Activated naive CD8-positive, alpha-beta T cell treated with anti-CD3 and anti-CD28 coated beads, Interleukin-2, amount 50 U/mL, for 16 hours (primary cell): Measurements from ENCODE around the gene CX3CR1.

ENCODE experiments used
- DNase-seq: peaks from one replicate; pipeline ENCODE4 v3.0.0-alpha.2; 2020; ENCODE audit warnings: low read depth, low spot score

The CX3CR1 gene

DNA sequence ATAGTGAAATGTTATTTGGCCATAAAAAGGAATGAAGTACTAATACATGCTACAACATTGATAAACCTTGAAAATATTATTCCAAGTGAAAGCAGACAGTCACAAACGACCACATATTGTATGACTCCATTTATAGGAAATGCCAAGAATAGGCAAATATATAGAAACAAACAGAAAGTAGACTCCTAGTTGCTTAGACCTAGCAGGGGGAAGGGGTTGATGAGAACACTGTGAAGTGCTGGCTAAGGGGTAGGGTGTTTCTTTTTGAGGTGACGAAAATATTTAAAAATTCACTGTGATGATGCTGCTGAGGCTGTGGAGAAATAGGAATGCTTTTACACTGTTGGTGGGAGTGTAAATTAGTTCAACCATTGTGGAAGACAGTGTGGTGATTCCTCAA, 56.9 kb downstream of the CX3CR1 start:
- DNase-seq, result no peak

- no peak for DNase-seq
Measured at GRCh38 chr3:39222462-39222861, 57.4 kb downstream of the CX3CR1 start.

DNA sequence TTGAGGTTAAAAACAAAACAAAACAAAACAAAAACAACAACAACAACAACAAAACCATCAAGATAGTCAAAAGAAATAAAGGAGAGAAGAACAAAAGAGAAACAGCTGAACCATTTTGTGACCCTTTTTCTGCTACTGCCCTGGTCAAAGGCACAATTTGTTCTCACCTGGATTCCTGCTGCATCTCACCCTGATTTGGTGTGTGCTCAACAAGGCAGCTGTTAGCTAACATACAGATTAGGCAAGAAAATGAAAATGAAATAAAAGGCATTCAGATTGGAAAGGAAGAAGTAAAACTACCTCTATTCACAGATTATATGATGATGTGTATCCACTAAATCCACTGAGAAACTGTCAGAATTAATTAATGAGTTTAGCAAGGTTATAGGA, 58.7 kb downstream of the CX3CR1 start:
- DNase-seq, result no peak

- no peak for DNase-seq
Measured at GRCh38 chr3:39220407-39221140, 59.3 kb downstream of the CX3CR1 start.

DNA sequence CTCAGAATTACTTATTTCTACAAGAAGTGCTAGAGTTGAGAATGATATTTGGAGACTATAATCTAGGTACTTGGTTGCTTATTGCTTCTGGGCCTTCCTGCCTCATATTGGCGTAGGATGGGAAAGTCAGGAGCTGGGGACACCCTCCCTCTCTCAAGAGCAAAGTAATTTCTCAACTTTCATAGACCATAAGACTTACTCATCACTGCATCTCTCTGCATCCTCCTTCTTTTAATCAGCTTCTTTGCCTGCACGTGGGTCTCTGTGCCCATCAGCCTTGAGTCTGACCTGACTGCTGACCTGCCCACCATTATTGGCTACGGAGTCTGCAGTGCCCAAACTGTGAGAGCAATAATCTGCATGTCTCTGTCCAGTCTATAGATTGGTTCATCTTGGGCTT, 60.1 kb downstream of the CX3CR1 start:
- no peak for DNase-seq

GRCh38 chr3:39216176-39216790, 63.6 kb downstream of the CX3CR1 start:
- no peak for DNase-seq

GRCh38 chr3:39213613-39214012, 66.2 kb downstream of the CX3CR1 start:
- no peak for DNase-seq
